ENCODE data around the gene SPINK1.

- TF ChIP-seq, protein P1, sequence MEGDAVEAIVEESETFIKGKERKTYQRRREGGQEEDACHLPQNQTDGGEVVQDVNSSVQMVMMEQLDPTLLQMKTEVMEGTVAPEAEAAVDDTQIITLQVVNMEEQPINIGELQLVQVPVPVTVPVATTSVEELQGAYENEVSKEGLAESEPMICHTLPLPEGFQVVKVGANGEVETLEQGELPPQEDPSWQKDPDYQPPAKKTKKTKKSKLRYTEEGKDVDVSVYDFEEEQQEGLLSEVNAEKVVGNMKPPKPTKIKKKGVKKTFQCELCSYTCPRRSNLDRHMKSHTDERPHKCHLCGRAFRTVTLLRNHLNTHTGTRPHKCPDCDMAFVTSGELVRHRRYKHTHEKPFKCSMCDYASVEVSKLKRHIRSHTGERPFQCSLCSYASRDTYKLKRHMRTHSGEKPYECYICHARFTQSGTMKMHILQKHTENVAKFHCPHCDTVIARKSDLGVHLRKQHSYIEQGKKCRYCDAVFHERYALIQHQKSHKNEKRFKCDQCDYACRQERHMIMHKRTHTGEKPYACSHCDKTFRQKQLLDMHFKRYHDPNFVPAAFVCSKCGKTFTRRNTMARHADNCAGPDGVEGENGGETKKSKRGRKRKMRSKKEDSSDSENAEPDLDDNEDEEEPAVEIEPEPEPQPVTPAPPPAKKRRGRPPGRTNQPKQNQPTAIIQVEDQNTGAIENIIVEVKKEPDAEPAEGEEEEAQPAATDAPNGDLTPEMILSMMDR (conservative IDR thresholded peaks at IDR 0.05 in 1 of 2, IDR thresholded peaks at IDR 0.05 in 1 of 2; ENCODE audit: extremely low read depth in 1 of 2, insufficient read depth in 1 of 2, low read depth in 1 of 2, low read length in 2 of 2) = no peak
- no peak for TF ChIP-seq EZH2 (IDR thresholded peaks at IDR 0.05; ENCODE audit: borderline replicate concordance, low read length)
Observed at GRCh38 chr5:147835386-147835798, 3.9 kb upstream of the SPINK1 start.

Measured in mammary epithelial cell (primary cell).